Measurements from ENCODE around the gene LGR6. TPM values are rescaled to one million over a fixed set of nuclear protein-coding genes. Genes with fewer than 3 reads are reported as not detected.

LGR6 gene
- total RNA-seq, 1 experiment from 2014 or later: 1.0 TPM

- H4K91ac ChIP-seq (ENCODE audit: insufficient read length, low read depth, low read length): no peak overlapping the region
- WGBS (ENCODE audit: extremely low coverage, insufficient read length, low lambda C conversion rate): no CpG with 5 or more reads among the region's 8 CpGs
- H3K4me3 Mint-ChIP-seq: peak overlapping the region; percentile 68 to 85
- H3K18ac ChIP-seq (ENCODE audit: insufficient read length, low read depth, low read length): no peak overlapping the region
- TF ChIP-seq CTCF (conservative IDR thresholded peaks at IDR 0.05): peak; percentile 78
- no peaks in the 10 kb centered on the region for H3K79me1 ChIP-seq (ENCODE audit: insufficient read depth, low read depth, low read length, poor library complexity, severe bottlenecking)
- no peak overlapping the region for H3K14ac ChIP-seq (ENCODE audit: insufficient read depth, low read length)
- no peaks in the 10 kb centered on the region for H3K9me3 ChIP-seq (ENCODE audit: control insufficient read depth, low read depth, low read length)
- no peak overlapping the region for H2BK20ac ChIP-seq (ENCODE audit: low read depth, low read length, poor library complexity, severe bottlenecking)
- peaks cover 5% of the 10 kb centered on the region for H3K23me2 ChIP-seq (ENCODE audit: insufficient read length, low read depth, low read length, poor library complexity, severe bottlenecking)
- H4K8ac ChIP-seq (replicated peaks; ENCODE audit: insufficient read length, low read depth, low read length): no peak overlapping the region
- DNase-seq: peak; percentile 87
- no peak overlapping the region for H3K23ac ChIP-seq (ENCODE audit: insufficient read length, low read depth, low read length)
- H3K4ac ChIP-seq (ENCODE audit: low read depth, low read length): no peak overlapping the region
- no peaks in the 10 kb centered on the region for H3K9me3 Mint-ChIP-seq
- H3K27me3 Mint-ChIP-seq (ENCODE audit: low read depth): peaks cover 41% of the 10 kb centered on the region
- no peaks in the 10 kb centered on the region; the same call in 1 of the 2 replicates for H3K27me3 ChIP-seq (ENCODE audit: insufficient read depth, low read length)
- no peak overlapping the region for H2BK12ac ChIP-seq (ENCODE audit: insufficient read length, low read depth, low read length)
- H2BK15ac ChIP-seq (ENCODE audit: low read depth, low read length): no peak overlapping the region
- no peak overlapping the region for H2BK5ac ChIP-seq (ENCODE audit: insufficient read length, low read length)
- no peak overlapping the region for H2AFZ ChIP-seq (ENCODE audit: low read length)
- no peaks in the 10 kb centered on the region for H3K79me2 ChIP-seq (ENCODE audit: insufficient read depth, low read length)
- H4K20me1 ChIP-seq (ENCODE audit: control insufficient read depth, insufficient read depth, insufficient read length): no peaks in the 10 kb centered on the region
- no peak overlapping the region for H3T11ph ChIP-seq (ENCODE audit: low read length)
- no peaks in the 10 kb centered on the region for H3K36me3 Mint-ChIP-seq (ENCODE audit: insufficient read depth in 1 of 3, low read depth in 3 of 3)
- no peak overlapping the region for H3K9ac ChIP-seq (ENCODE audit: extremely low read depth, insufficient read length, low read length)
- no peak overlapping the region for H2AK5ac ChIP-seq (ENCODE audit: insufficient read length, low read length)
- no peak overlapping the region for H3K27ac ChIP-seq (ENCODE audit: insufficient read length, low read depth, low read length)
- H3K56ac ChIP-seq (ENCODE audit: insufficient read length, low read depth, low read length): no peak overlapping the region
- H3K27ac Mint-ChIP-seq: no peak overlapping the region; a peak in 1 of 7 replicates
- H3K4me2 ChIP-seq (ENCODE audit: insufficient read depth, insufficient read length, low read length): peak overlapping the region; percentile 81
- H3K4me1 Mint-ChIP-seq: peaks cover 27 to 32% of the 10 kb centered on the region in 2 experiments
- no peak overlapping the region for H4K5ac ChIP-seq (ENCODE audit: insufficient read length, low read depth, low read length)
- no peaks in the 10 kb centered on the region; the same call in 1 of the 2 replicates for H3K4me1 ChIP-seq (ENCODE audit: insufficient read depth, low read length)
- H2BK120ac ChIP-seq (ENCODE audit: low read depth, low read length, poor library complexity, severe bottlenecking): no peak overlapping the region
Measured at GRCh38 chr1:202213361-202214088, 19.9 kb downstream of the LGR6 start.

Data from H9 (cell line).